Trophoblast cell (in vitro differentiated cells and primary cell): ENCODE measurements around the gene DNASE1L1.

ENCODE experiments used
- DNase-seq, 2 donors: peaks; one replicate each; pipeline ENCODE4 v3.0.0-alpha.2; 2016
- H2AFZ ChIP-seq: 2 replicates; pipeline ENCODE4 v1.6.1; 2013; ENCODE audit warnings: low read length, moderate library complexity, mild to moderate bottlenecking; ENCODE audit not compliant: insufficient read depth, poor library complexity
- H2AK5ac ChIP-seq: 2 replicates; pipeline ENCODE4 v1.6.1; 2013; ENCODE audit warnings: mild to moderate bottlenecking, low read length
- H2BK120ac ChIP-seq: 2 replicates; pipeline ENCODE4 v1.6.1; 2013; ENCODE audit warnings: low read length, mild to moderate bottlenecking, moderate library complexity; ENCODE audit not compliant: insufficient read depth, poor library complexity
- H2BK12ac ChIP-seq: 2 replicates; pipeline ENCODE4 v1.6.1; 2013; ENCODE audit warnings: mild to moderate bottlenecking, low read length, moderate library complexity
- H2BK5ac ChIP-seq: 2 replicates; pipeline ENCODE4 v1.6.1; 2013; ENCODE audit warnings: low read length, low read depth, moderate library complexity, mild to moderate bottlenecking; ENCODE audit not compliant: poor library complexity
- H3K14ac ChIP-seq: 2 replicates; pipeline ENCODE4 v1.6.1; 2013; ENCODE audit warnings: mild to moderate bottlenecking, low read length
- H3K18ac ChIP-seq: 2 replicates; pipeline ENCODE4 v1.6.1; 2013; ENCODE audit warnings: mild to moderate bottlenecking, low read length
- H3K23ac ChIP-seq: 2 replicates; pipeline ENCODE4 v1.6.1; 2013; ENCODE audit warnings: low read length
- H3K27ac ChIP-seq: 2 replicates; pipeline ENCODE4 v1.5.1; 2013; ENCODE audit warnings: low read depth, mild to moderate bottlenecking, inconsistent platforms, low read length, moderate library complexity
- H3K27me3 ChIP-seq: 2 replicates; pipeline ENCODE4 v1.6.1; 2013; ENCODE audit warnings: inconsistent platforms, mild to moderate bottlenecking, low read length, moderate library complexity; ENCODE audit not compliant: insufficient read depth
- H3K36me3 ChIP-seq, 2 experiments: 1 replicate in 1 of 2; 2 replicates in 1 of 2; pipeline ENCODE4 v1.6.1; 2013; ENCODE audit warnings: low read length in 2 of 2, mild to moderate bottlenecking in 2 of 2, moderate library complexity in 1 of 2; ENCODE audit not compliant: insufficient read depth in 2 of 2, control insufficient read depth in 1 of 2
- H3K4ac ChIP-seq: 2 replicates; pipeline ENCODE4 v1.6.1; 2013; ENCODE audit warnings: low read depth, mild to moderate bottlenecking, low read length, moderate library complexity
- H3K4me1 ChIP-seq, 2 experiments: 1 replicate in 1 of 2; 2 replicates in 1 of 2; pipeline ENCODE4 v1.6.1; 2013; ENCODE audit warnings: low read length in 2 of 2, mild to moderate bottlenecking in 2 of 2, moderate library complexity in 1 of 2; ENCODE audit not compliant: insufficient read depth in 2 of 2, control insufficient read depth in 1 of 2
- H3K4me2 ChIP-seq: 2 replicates; pipeline ENCODE4 v1.6.1; 2013; ENCODE audit warnings: inconsistent platforms, mild to moderate bottlenecking, low read length, moderate library complexity
- H3K4me3 ChIP-seq: 2 replicates; pipeline ENCODE4 v1.5.1; 2013; ENCODE audit warnings: mild to moderate bottlenecking, low read depth, low read length, inconsistent platforms
- H3K79me1 ChIP-seq: one replicate; pipeline ENCODE4 v1.6.1; 2013; ENCODE audit warnings: low read length
- H3K79me2 ChIP-seq: 2 replicates; pipeline ENCODE4 v1.6.1; 2013; ENCODE audit warnings: low read length, mild to moderate bottlenecking; ENCODE audit not compliant: control insufficient read depth, insufficient read depth, poor library complexity
- H3K9ac ChIP-seq: 2 replicates; pipeline ENCODE4 v1.6.1; 2013; ENCODE audit warnings: mild to moderate bottlenecking, low read length
- H3K9me3 ChIP-seq: 2 replicates; pipeline ENCODE4 v1.6.1; 2013; ENCODE audit warnings: low read depth, mild to moderate bottlenecking, control low read depth, inconsistent platforms, low read length; ENCODE audit not compliant: insufficient read depth
- H4K12ac ChIP-seq: 2 replicates; pipeline ENCODE4 v1.6.1; 2013; ENCODE audit warnings: low read depth, mild to moderate bottlenecking, low read length, moderate library complexity
- H4K8ac ChIP-seq: 2 replicates; pipeline ENCODE4 v1.6.1; 2013; ENCODE audit warnings: low read depth, mild to moderate bottlenecking, low read length, moderate library complexity
- H4K91ac ChIP-seq: one replicate; pipeline ENCODE4 v1.6.1; 2013; ENCODE audit warnings: low read depth, mild to moderate bottlenecking, low read length, moderate library complexity
- WGBS: extraction: QIAGEN DNeasy Blood & Tissue Kit; methylation state at CpG from one replicate; pipeline ENCODE4 v1.1.7; 2013; ENCODE audit warnings: missing lambda C conversion rate; ENCODE audit not compliant: insufficient read length, insufficient coverage; ENCODE audit errors: extremely low coverage; 5-methylcytosine and 5-hydroxymethylcytosine counted together

The DNASE1L1 gene

DNA sequence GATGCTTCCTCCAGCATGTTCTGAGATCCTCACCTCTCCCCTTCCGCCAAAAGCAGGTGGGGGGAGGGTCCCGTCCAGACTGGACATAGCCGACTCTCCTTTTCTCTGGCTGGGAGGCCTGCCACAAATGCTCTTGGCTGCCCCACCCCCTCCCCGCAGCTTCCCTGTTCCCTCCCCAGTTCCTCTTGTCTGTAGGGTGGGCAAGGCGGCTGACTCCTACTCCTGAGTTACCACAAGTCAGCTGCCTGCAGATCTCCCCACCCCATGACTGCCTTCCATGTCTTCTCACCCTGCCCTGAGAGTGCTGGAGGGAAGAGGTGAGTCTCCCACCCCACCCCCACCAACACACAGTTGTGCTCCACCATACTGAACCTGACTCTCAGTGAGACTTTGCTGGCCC, 22.3 kb upstream of the DNASE1L1 start:
- Histone ChIP-seq H3K27ac (no peak overlapping the region), H4K8ac (no peak overlapping the region), H3K9ac (no peak overlapping the region), H2BK120ac (no peak overlapping the region), H3K9me3 (no peaks in the 10 kb centered on the region), H3K36me3 (peaks cover 42 to 45% of the 10 kb centered on the region in 2 experiments), H2AFZ (no peak overlapping the region), H4K12ac (no peak overlapping the region), H3K4me1 (peaks cover 18 to 26% of the 10 kb centered on the region in 2 experiments), H3K18ac (peak overlapping the region; percentile 35), H3K14ac (no peak overlapping the region), H2BK5ac (no peak overlapping the region), H2AK5ac (no peak overlapping the region), H3K4me2 (no peak overlapping the region), H2BK12ac (no peak overlapping the region), H3K79me2 (peaks cover 5% of the 10 kb centered on the region), H3K23ac (no peak overlapping the region), H3K79me1 (peaks cover 8% of the 10 kb centered on the region), H3K27me3 (no peaks in the 10 kb centered on the region), H3K4ac (peak overlapping the region; percentile 33), H4K91ac (no peak overlapping the region), H3K4me3 (no peak overlapping the region)
- no peak for DNase-seq
- WGBS = no CpG with 5 or more reads among the region's 5 CpGs

DNA sequence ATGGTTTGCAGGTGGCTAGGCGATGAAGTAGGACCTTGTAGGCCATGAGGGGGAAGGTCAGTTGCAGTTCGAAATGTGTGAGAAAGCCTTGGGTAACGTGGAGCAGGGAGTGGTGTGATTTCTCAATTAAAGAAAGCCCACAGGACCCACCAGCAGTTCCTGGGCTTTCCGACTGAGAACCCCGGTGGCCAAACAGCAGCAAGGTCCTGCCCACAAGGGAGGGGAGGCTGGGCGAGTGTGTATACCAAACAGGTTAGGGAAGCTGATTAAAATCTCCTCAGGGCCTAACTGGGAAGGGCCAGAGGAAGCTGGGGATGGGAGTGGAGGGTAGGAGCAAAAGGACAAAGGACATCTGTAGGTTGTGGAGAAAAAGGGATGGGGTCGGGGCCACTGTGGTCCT, 21.9 kb upstream of the DNASE1L1 start:
- H2BK5ac ChIP-seq = no peak overlapping the region
- no peak overlapping the region for H3K4me2 ChIP-seq
- H2AK5ac ChIP-seq = no peak overlapping the region
- peaks cover 18 to 24% of the 10 kb centered on the region in 2 experiments for H3K4me1 ChIP-seq
- peaks cover 8% of the 10 kb centered on the region for H3K79me1 ChIP-seq
- no peak overlapping the region for H2BK12ac ChIP-seq
- H3K4ac ChIP-seq = no peak overlapping the region
- peak overlapping the region; percentile 32 for H3K14ac ChIP-seq
- no peak overlapping the region for H2BK120ac ChIP-seq
- H3K9me3 ChIP-seq = no peaks in the 10 kb centered on the region
- WGBS = no CpG with 5 or more reads among the region's 7 CpGs
- H3K79me2 ChIP-seq = peaks cover 5% of the 10 kb centered on the region
- H2AFZ ChIP-seq = no peak overlapping the region
- H4K91ac ChIP-seq = no peak overlapping the region
- H4K8ac ChIP-seq = peak overlapping the region; percentile 51
- no peak overlapping the region for H3K4me3 ChIP-seq
- no peak overlapping the region for H3K9ac ChIP-seq
- DNase-seq = peak in 1 of 2 donors; percentile 17
- no peak overlapping the region for H3K23ac ChIP-seq
- H3K36me3 ChIP-seq = peaks cover 42 to 44% of the 10 kb centered on the region in 2 experiments
- H4K12ac ChIP-seq = no peak overlapping the region
- H3K27me3 ChIP-seq = no peaks in the 10 kb centered on the region
- peak overlapping the region; percentile 52 for H3K27ac ChIP-seq
- no peak overlapping the region for H3K18ac ChIP-seq

DNA sequence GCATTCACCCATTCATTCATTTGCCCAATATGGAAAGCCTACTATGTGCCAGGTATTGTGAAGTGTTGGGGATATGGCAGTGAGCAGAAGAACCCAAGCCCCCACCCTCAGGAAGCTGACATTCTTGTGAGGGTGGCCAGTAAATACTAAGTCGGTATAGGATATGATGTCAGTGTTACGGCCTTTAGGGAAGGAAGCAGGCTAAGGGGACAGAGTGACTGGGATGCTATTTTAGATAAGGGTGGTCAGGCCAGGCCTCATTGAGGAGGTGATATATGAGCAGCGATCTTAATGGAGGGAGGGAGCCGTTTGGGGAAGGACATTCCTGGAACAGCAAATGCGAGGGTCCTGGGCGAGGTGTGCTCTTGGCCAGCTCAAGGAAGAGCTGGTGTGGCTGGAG, 21.4 kb upstream of the DNASE1L1 start:
- H2BK12ac ChIP-seq = no peak overlapping the region
- H3K4me1 ChIP-seq = peaks cover 18 to 24% of the 10 kb centered on the region in 2 experiments
- H3K9me3 ChIP-seq = no peaks in the 10 kb centered on the region
- no peak overlapping the region for H3K9ac ChIP-seq
- no peak overlapping the region for H3K18ac ChIP-seq
- no peak overlapping the region for H3K4me2 ChIP-seq
- no peak overlapping the region for H4K91ac ChIP-seq
- no peak overlapping the region for H2BK120ac ChIP-seq
- peaks cover 5% of the 10 kb centered on the region for H3K79me2 ChIP-seq
- DNase-seq = no peak
- H3K36me3 ChIP-seq = peaks cover 37 to 40% of the 10 kb centered on the region in 2 experiments
- H3K4ac ChIP-seq = no peak overlapping the region
- H3K79me1 ChIP-seq = peaks cover 8% of the 10 kb centered on the region
- peak overlapping the region; percentile 51 for H4K8ac ChIP-seq
- peak overlapping the region; percentile 52 for H3K27ac ChIP-seq
- WGBS = no CpG with 5 or more reads among the region's 6 CpGs
- no peak overlapping the region for H3K4me3 ChIP-seq
- H3K14ac ChIP-seq = peak overlapping the region; percentile 32
- no peak overlapping the region for H2BK5ac ChIP-seq
- H3K23ac ChIP-seq = no peak overlapping the region
- no peaks in the 10 kb centered on the region for H3K27me3 ChIP-seq
- no peak overlapping the region for H2AFZ ChIP-seq
- no peak overlapping the region for H4K12ac ChIP-seq
- H2AK5ac ChIP-seq = no peak overlapping the region

GRCh38 chrX:154429711-154430110, 20.7 kb upstream of the DNASE1L1 start:
- Histone ChIP-seq H3K36me3 (peaks cover 30 to 33% of the 10 kb centered on the region in 2 experiments), H2AK5ac (no peak overlapping the region), H3K79me1 (peaks cover 8% of the 10 kb centered on the region), H2BK120ac (no peak overlapping the region), H3K23ac (no peak overlapping the region), H3K27ac (no peak overlapping the region), H2BK5ac (no peak overlapping the region), H3K4me1 (peaks cover 18 to 24% of the 10 kb centered on the region in 2 experiments), H3K79me2 (peaks cover 5% of the 10 kb centered on the region), H3K4me3 (no peak overlapping the region), H3K9ac (no peak overlapping the region), H4K91ac (no peak overlapping the region), H3K27me3 (no peaks in the 10 kb centered on the region), H3K4me2 (peak overlapping the region; percentile 15), H3K14ac (no peak overlapping the region), H4K8ac (no peak overlapping the region), H3K4ac (peak overlapping the region; percentile 1), H4K12ac (no peak overlapping the region), H3K9me3 (no peaks in the 10 kb centered on the region), H3K18ac (no peak overlapping the region), H2AFZ (no peak overlapping the region), H2BK12ac (no peak overlapping the region)
- no peak for DNase-seq
- no CpG with 5 or more reads among the region's 2 CpGs for WGBS
